ENCODE data around the gene ANKRD42. TPM values are rescaled to one million over a fixed set of nuclear protein-coding genes. Genes with fewer than 3 reads are reported as not detected.

Gene ANKRD42
- total and polyA plus RNA-seq, 2 experiments from 2014 or later, result 5.3 to 5.7 TPM

DNA sequence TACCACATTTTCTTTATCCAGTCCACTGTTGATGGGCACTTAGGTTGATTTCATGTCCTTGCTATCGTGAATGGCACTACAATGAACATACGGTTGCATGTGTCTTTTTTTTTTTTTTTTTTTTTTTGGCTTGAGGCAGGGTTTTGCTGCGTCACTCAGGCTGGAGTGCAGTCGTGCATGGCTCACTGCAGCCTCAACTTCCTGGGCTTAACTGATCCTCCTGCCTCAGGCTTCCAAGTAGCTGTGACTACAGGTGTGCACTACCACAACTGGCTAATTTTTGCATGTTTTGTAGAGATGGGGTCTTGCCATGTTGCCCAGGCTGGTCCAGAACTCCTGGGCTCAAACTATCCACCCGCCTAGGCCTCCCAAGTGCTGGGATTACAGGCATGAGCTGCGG lies 94.1 kb downstream of the ANKRD42 start:
- Histone ChIP-seq H3K27ac (ENCODE audit: low read depth) (no peak overlapping the region), H2AFZ (no peak overlapping the region), H3K4me1 (ENCODE audit: insufficient read depth) (no peaks in the 10 kb centered on the region; the same call in none of the 2 replicates), H3K9me2 (ENCODE audit: insufficient read depth) (no peaks in the 10 kb centered on the region), H3F3A (replicated peaks; ENCODE audit: low read depth) (no peaks in the 10 kb centered on the region), H3K4me2 (no peak overlapping the region), H3K4me3 (no peak overlapping the region), H3K79me2 (replicated peaks; ENCODE audit: insufficient read depth) (peaks cover 27% of the 10 kb centered on the region), H3K36me3 (ENCODE audit: insufficient read depth) (no peaks in the 10 kb centered on the region), H3K27me3 (ENCODE audit: insufficient read depth) (no peaks in the 10 kb centered on the region), H4K20me1 (replicated peaks; ENCODE audit: insufficient read depth) (no peaks in the 10 kb centered on the region)
- no peak for DNase-seq (ENCODE audit: low spot score)
- Mint-ChIP-seq H3K4me1 (peaks cover 19% of the 10 kb centered on the region), H3K27ac (no peak overlapping the region), H3K4me3 (peak overlapping the region; percentile 35; the same call in 1 of the 3 replicates), H3K27me3 (ENCODE audit: insufficient read depth, low read depth, poor library complexity) (no peaks in the 10 kb centered on the region), H3K9me3 (no peaks in the 10 kb centered on the region), H3K36me3 (ENCODE audit: low read depth) (no peaks in the 10 kb centered on the region)
- no peak for ATAC-seq
- no peak for TF ChIP-seq STAT1 (IDR thresholded peaks at IDR 0.05; ENCODE audit: unreplicated experiment)
- no peak for TF ChIP-seq JUNB (IDR thresholded peaks at IDR 0.05; ENCODE audit: unreplicated experiment)
- no peak for TF ChIP-seq CTCF (conservative IDR thresholded peaks at IDR 0.05; ENCODE audit: low read depth in 2 of 2)
- TF ChIP-seq, protein P1, sequence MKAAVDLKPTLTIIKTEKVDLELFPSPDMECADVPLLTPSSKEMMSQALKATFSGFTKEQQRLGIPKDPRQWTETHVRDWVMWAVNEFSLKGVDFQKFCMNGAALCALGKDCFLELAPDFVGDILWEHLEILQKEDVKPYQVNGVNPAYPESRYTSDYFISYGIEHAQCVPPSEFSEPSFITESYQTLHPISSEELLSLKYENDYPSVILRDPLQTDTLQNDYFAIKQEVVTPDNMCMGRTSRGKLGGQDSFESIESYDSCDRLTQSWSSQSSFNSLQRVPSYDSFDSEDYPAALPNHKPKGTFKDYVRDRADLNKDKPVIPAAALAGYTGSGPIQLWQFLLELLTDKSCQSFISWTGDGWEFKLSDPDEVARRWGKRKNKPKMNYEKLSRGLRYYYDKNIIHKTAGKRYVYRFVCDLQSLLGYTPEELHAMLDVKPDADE (IDR thresholded peaks at IDR 0.05), result no peak
- TF ChIP-seq, protein P2, sequence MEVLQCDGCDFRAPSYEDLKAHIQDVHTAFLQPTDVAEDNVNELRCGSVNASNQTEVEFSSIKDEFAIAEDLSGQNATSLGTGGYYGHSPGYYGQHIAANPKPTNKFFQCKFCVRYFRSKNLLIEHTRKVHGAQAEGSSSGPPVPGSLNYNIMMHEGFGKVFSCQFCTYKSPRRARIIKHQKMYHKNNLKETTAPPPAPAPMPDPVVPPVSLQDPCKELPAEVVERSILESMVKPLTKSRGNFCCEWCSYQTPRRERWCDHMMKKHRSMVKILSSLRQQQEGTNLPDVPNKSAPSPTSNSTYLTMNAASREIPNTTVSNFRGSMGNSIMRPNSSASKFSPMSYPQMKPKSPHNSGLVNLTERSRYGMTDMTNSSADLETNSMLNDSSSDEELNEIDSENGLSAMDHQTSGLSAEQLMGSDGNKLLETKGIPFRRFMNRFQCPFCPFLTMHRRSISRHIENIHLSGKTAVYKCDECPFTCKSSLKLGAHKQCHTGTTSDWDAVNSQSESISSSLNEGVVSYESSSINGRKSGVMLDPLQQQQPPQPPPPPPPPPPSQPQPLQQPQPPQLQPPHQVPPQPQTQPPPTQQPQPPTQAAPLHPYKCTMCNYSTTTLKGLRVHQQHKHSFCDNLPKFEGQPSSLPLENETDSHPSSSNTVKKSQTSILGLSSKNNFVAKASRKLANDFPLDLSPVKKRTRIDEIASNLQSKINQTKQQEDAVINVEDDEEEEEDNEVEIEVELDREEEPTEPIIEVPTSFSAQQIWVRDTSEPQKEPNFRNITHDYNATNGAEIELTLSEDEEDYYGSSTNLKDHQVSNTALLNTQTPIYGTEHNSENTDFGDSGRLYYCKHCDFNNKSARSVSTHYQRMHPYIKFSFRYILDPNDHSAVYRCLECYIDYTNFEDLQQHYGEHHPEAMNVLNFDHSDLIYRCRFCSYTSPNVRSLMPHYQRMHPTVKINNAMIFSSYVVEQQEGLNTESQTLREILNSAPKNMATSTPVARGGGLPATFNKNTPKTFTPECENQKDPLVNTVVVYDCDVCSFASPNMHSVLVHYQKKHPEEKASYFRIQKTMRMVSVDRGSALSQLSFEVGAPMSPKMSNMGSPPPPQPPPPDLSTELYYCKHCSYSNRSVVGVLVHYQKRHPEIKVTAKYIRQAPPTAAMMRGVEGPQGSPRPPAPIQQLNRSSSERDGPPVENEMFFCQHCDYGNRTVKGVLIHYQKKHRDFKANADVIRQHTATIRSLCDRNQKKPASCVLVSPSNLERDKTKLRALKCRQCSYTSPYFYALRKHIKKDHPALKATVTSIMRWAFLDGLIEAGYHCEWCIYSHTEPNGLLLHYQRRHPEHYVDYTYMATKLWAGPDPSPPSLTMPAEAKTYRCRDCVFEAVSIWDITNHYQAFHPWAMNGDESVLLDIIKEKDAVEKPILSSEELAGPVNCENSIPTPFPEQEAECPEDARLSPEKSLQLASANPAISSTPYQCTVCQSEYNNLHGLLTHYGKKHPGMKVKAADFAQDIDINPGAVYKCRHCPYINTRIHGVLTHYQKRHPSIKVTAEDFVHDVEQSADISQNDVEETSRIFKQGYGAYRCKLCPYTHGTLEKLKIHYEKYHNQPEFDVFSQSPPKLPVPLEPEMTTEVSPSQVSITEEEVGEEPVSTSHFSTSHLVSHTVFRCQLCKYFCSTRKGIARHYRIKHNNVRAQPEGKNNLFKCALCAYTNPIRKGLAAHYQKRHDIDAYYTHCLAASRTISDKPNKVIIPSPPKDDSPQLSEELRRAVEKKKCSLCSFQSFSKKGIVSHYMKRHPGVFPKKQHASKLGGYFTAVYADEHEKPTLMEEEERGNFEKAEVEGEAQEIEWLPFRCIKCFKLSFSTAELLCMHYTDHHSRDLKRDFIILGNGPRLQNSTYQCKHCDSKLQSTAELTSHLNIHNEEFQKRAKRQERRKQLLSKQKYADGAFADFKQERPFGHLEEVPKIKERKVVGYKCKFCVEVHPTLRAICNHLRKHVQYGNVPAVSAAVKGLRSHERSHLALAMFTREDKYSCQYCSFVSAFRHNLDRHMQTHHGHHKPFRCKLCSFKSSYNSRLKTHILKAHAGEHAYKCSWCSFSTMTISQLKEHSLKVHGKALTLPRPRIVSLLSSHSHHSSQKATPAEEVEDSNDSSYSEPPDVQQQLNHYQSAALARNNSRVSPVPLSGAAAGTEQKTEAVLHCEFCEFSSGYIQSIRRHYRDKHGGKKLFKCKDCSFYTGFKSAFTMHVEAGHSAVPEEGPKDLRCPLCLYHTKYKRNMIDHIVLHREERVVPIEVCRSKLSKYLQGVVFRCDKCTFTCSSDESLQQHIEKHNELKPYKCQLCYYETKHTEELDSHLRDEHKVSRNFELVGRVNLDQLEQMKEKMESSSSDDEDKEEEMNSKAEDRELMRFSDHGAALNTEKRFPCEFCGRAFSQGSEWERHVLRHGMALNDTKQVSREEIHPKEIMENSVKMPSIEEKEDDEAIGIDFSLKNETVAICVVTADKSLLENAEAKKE (CRISPR knock-in tag; IDR thresholded peaks at IDR 0.05), result no peak
- TF ChIP-seq EZH2phosphoT487 (IDR thresholded peaks at IDR 0.05; ENCODE audit: unreplicated experiment), result no peak
- TF ChIP-seq CREB1 (CRISPR knock-in tag; IDR thresholded peaks at IDR 0.05; ENCODE audit: low read depth), result no peak
- TF ChIP-seq ZNF114 (CRISPR knock-in tag; IDR thresholded peaks at IDR 0.05), result no peak
- TF ChIP-seq POLR2AphosphoS5 (IDR thresholded peaks at IDR 0.05; ENCODE audit: low read depth), result no peak
- no peak for TF ChIP-seq ZNF331 (CRISPR knock-in tag; IDR thresholded peaks at IDR 0.05; ENCODE audit: low read depth)
- TF ChIP-seq, protein P3, sequence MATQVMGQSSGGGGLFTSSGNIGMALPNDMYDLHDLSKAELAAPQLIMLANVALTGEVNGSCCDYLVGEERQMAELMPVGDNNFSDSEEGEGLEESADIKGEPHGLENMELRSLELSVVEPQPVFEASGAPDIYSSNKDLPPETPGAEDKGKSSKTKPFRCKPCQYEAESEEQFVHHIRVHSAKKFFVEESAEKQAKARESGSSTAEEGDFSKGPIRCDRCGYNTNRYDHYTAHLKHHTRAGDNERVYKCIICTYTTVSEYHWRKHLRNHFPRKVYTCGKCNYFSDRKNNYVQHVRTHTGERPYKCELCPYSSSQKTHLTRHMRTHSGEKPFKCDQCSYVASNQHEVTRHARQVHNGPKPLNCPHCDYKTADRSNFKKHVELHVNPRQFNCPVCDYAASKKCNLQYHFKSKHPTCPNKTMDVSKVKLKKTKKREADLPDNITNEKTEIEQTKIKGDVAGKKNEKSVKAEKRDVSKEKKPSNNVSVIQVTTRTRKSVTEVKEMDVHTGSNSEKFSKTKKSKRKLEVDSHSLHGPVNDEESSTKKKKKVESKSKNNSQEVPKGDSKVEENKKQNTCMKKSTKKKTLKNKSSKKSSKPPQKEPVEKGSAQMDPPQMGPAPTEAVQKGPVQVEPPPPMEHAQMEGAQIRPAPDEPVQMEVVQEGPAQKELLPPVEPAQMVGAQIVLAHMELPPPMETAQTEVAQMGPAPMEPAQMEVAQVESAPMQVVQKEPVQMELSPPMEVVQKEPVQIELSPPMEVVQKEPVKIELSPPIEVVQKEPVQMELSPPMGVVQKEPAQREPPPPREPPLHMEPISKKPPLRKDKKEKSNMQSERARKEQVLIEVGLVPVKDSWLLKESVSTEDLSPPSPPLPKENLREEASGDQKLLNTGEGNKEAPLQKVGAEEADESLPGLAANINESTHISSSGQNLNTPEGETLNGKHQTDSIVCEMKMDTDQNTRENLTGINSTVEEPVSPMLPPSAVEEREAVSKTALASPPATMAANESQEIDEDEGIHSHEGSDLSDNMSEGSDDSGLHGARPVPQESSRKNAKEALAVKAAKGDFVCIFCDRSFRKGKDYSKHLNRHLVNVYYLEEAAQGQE (IDR thresholded peaks at IDR 0.05; ENCODE audit: unreplicated experiment), result no peak
- no peak for TF ChIP-seq EZH2 (IDR thresholded peaks at IDR 0.05; ENCODE audit: low read depth, unreplicated experiment)

Measured in GM23338 (cell line).